HUES64 (cell line): Measurements from ENCODE around the gene VEGFA.
"Not testable (repeated sequence)": the region's sequence is repeated elsewhere in the genome, so short reads cannot be mapped to it uniquely, and the experiment has no call there.

Source experiments
- H3K27ac ChIP-seq: 2 replicates; pipeline ENCODE4 v1.7.0; 2013; ENCODE audit warnings: low read depth, low read length, inconsistent platforms
- H3K27me3 ChIP-seq: 2 replicates; pipeline ENCODE4 v1.6.1; 2013; ENCODE audit warnings: mild to moderate bottlenecking, low read length; ENCODE audit not compliant: insufficient read depth
- H3K36me3 ChIP-seq: 2 replicates; pipeline ENCODE4 v1.6.1; 2013; ENCODE audit warnings: mild to moderate bottlenecking, low read length; ENCODE audit not compliant: insufficient read depth
- H3K4me1 ChIP-seq: 2 replicates; pipeline ENCODE4 v1.6.1; 2013; ENCODE audit warnings: mild to moderate bottlenecking, low read length, moderate library complexity; ENCODE audit not compliant: insufficient read depth
- H3K4me3 ChIP-seq: 2 replicates; pipeline ENCODE4 v1.5.1; 2013; ENCODE audit warnings: mild to moderate bottlenecking, low read length, moderate library complexity
- H3K9ac ChIP-seq: 2 replicates; pipeline ENCODE4 v1.6.1; 2013; ENCODE audit warnings: mild to moderate bottlenecking, low read depth, low read length
- H3K9me3 ChIP-seq: 2 replicates; pipeline ENCODE4 v1.6.1; 2013; ENCODE audit warnings: low read depth, low read length; ENCODE audit not compliant: insufficient read depth
- WGBS: fragments of 150-250, 120-280 bp; methylation state at CpG from one replicate; pipeline ENCODE4 v1.1.7; 2013; ENCODE audit warnings: missing lambda C conversion rate; 5-methylcytosine and 5-hydroxymethylcytosine counted together

Gene VEGFA

GRCh38 chr6:43810965-43811732 lies 41.1 kb downstream of the VEGFA start:
- no peaks in the 10 kb centered on the region for H3K36me3 ChIP-seq
- no peak overlapping the region for H3K9ac ChIP-seq
- no peaks in the 10 kb centered on the region for H3K27me3 ChIP-seq
- no peaks in the 10 kb centered on the region for H3K9me3 ChIP-seq
- no peak overlapping the region for H3K4me3 ChIP-seq
- WGBS = 88% methylated on average over 5 of the region's 6 CpGs
- no peak overlapping the region for H3K27ac ChIP-seq
- H3K4me1 ChIP-seq = no peaks in the 10 kb centered on the region

- Histone ChIP-seq H3K36me3 (no peaks in the 10 kb centered on the region), H3K9ac (no peak overlapping the region), H3K27me3 (no peaks in the 10 kb centered on the region), H3K4me1 (no peaks in the 10 kb centered on the region), H3K4me3 (no peak overlapping the region), H3K27ac (no peak overlapping the region), H3K9me3 (no peaks in the 10 kb centered on the region)
- whole genome bisulfite sequencing = 94% methylated on average over 2 of the region's 2 CpGs
These were observed 41.7 kb downstream of the VEGFA start for GRCh38 chr6:43811733-43812099.

GRCh38 chr6:43812850-43813578 lies 43.0 kb downstream of the VEGFA start:
- H3K27ac ChIP-seq = no peak overlapping the region
- no peaks in the 10 kb centered on the region for H3K27me3 ChIP-seq
- no peaks in the 10 kb centered on the region for H3K4me1 ChIP-seq
- H3K9ac ChIP-seq = no peak overlapping the region
- no peaks in the 10 kb centered on the region for H3K9me3 ChIP-seq
- H3K4me3 ChIP-seq = no peak overlapping the region
- WGBS = 75% methylated on average over 8 of the region's 8 CpGs
- no peaks in the 10 kb centered on the region for H3K36me3 ChIP-seq

- Histone ChIP-seq H3K4me3 (no peak overlapping the region), H3K9ac (no peak overlapping the region), H3K36me3 (no peaks in the 10 kb centered on the region), H3K27me3 (no peaks in the 10 kb centered on the region), H3K27ac (no peak overlapping the region), H3K9me3 (no peaks in the 10 kb centered on the region), H3K4me1 (no peaks in the 10 kb centered on the region)
- 87% methylated on average over 1 of the region's 1 CpG for WGBS
These were observed 44.1 kb downstream of the VEGFA start for GRCh38 chr6:43814111-43814510.

- Histone ChIP-seq H3K36me3 (no peaks in the 10 kb centered on the region), H3K27ac (no peak overlapping the region), H3K27me3 (no peaks in the 10 kb centered on the region), H3K9me3 (no peaks in the 10 kb centered on the region), H3K9ac (no peak overlapping the region), H3K4me1 (no peaks in the 10 kb centered on the region), H3K4me3 (no peak overlapping the region)
- whole genome bisulfite sequencing = 47% methylated on average over 2 of the region's 2 CpGs
These were observed 44.9 kb downstream of the VEGFA start for GRCh38 chr6:43814865-43815264.

- no peak overlapping the region for H3K27ac ChIP-seq
- 59% methylated on average over 4 of the region's 4 CpGs for WGBS
- H3K27me3 ChIP-seq = no peaks in the 10 kb centered on the region
- no peaks in the 10 kb centered on the region for H3K9me3 ChIP-seq
- no peaks in the 10 kb centered on the region for H3K36me3 ChIP-seq
- no peak overlapping the region for H3K4me3 ChIP-seq
- H3K4me1 ChIP-seq = no peaks in the 10 kb centered on the region
- no peak overlapping the region for H3K9ac ChIP-seq
These were observed 47.2 kb downstream of the VEGFA start for GRCh38 chr6:43817192-43817591.

- WGBS = 94% methylated on average over 9 of the region's 9 CpGs
- H3K36me3 ChIP-seq, H3K27me3 ChIP-seq, H3K27ac ChIP-seq, H3K9me3 ChIP-seq, H3K4me3 ChIP-seq, H3K9ac ChIP-seq, H3K4me1 ChIP-seq: not testable (repeated sequence)
These were observed 49.0 kb downstream of the VEGFA start for GRCh38 chr6:43818973-43819372.

- Histone ChIP-seq H3K9ac (no peak overlapping the region), H3K9me3 (no peaks in the 10 kb centered on the region), H3K27ac (no peak overlapping the region), H3K36me3 (no peaks in the 10 kb centered on the region), H3K4me3 (no peak overlapping the region), H3K4me1 (no peaks in the 10 kb centered on the region), H3K27me3 (no peaks in the 10 kb centered on the region)
- 76% methylated on average over 5 of the region's 5 CpGs for WGBS
These were observed 49.9 kb downstream of the VEGFA start for GRCh38 chr6:43819958-43820357.

GRCh38 chr6:43820486-43820885 lies 50.5 kb downstream of the VEGFA start:
- H3K27ac ChIP-seq = no peak overlapping the region
- 88% methylated on average over 6 of the region's 6 CpGs for WGBS
- no peaks in the 10 kb centered on the region for H3K36me3 ChIP-seq
- no peaks in the 10 kb centered on the region for H3K9me3 ChIP-seq
- no peak overlapping the region for H3K4me3 ChIP-seq
- H3K27me3 ChIP-seq = no peaks in the 10 kb centered on the region
- no peaks in the 10 kb centered on the region for H3K4me1 ChIP-seq
- H3K9ac ChIP-seq = no peak overlapping the region

- no peak overlapping the region for H3K4me3 ChIP-seq
- H3K27ac ChIP-seq = no peak overlapping the region
- H3K9ac ChIP-seq = no peak overlapping the region
- no peaks in the 10 kb centered on the region for H3K27me3 ChIP-seq
- 88% methylated on average over 4 of the region's 4 CpGs for WGBS
- H3K9me3 ChIP-seq = no peaks in the 10 kb centered on the region
- H3K36me3 ChIP-seq = no peaks in the 10 kb centered on the region
- H3K4me1 ChIP-seq = no peaks in the 10 kb centered on the region
These were observed 51.3 kb downstream of the VEGFA start for GRCh38 chr6:43821101-43821886.

- H3K27ac ChIP-seq = no peak overlapping the region
- no peak overlapping the region for H3K9ac ChIP-seq
- WGBS = 96% methylated on average over 9 of the region's 9 CpGs
- H3K4me3 ChIP-seq = no peak overlapping the region
- H3K4me1 ChIP-seq = no peaks in the 10 kb centered on the region
- H3K27me3 ChIP-seq = no peaks in the 10 kb centered on the region
- H3K36me3 ChIP-seq = no peaks in the 10 kb centered on the region
- H3K9me3 ChIP-seq = no peaks in the 10 kb centered on the region
These were observed 53.4 kb downstream of the VEGFA start for GRCh38 chr6:43823390-43823789.
